H1 (cell line): ENCODE data around the gene GABPB2. TPM values are rescaled to one million over a fixed set of nuclear protein-coding genes. Genes with fewer than 3 reads are reported as not detected.

ENCODE experiments used
- CTCF ChIA-PET: fragments of 300-600 bp; sonication (Branson Sonifier 250); formaldehyde crosslinking; loops from one replicate; lab custom pipeline; 2021; ENCODE audit not compliant: partially characterized antibody; lab: Charles Lee
- POLR2A ChIA-PET: fragments of 300-600 bp; sonication (Branson Sonifier 250); formaldehyde crosslinking; loops from one replicate; lab custom pipeline; 2021; ENCODE audit warnings: inconsistent platforms; ENCODE audit not compliant: partially characterized antibody; lab: Charles Lee
- DNase-seq, 2 experiments: peaks; one replicate each; pipeline versions ENCODE4 v3.0.0 to v3.0.0-alpha.2; 2010 to 2022; ENCODE audit warnings: low spot score in 2 of 2, low read depth in 1 of 2, mixed read lengths in 1 of 2
- FAIRE-seq: peaks from 2 replicates; lab custom pipeline; 2011; peaks lifted over from hg19 to GRCh38; lab: Jason Lieb, UNC
- H2AFZ ChIP-seq: 2 replicates; pipeline ENCODE4 v1.8.1; 2012; ENCODE audit warnings: low read length, inconsistent platforms
- H2AK5ac ChIP-seq: 2 replicates; pipeline ENCODE4 v1.6.1; 2013; ENCODE audit warnings: low read depth, low read length
- H2BK120ac ChIP-seq: replicated peaks from 2 replicates; pipeline ENCODE3; 2013; ENCODE audit warnings: low read depth, low read length, inconsistent platforms
- H2BK12ac ChIP-seq: 2 replicates; pipeline ENCODE4 v1.6.1; 2013; ENCODE audit warnings: low read depth, low read length
- H2BK15ac ChIP-seq: 2 replicates; pipeline ENCODE4 v1.6.1; 2013; ENCODE audit warnings: low read length
- H2BK20ac ChIP-seq: 2 replicates; pipeline ENCODE4 v1.6.1; 2013; ENCODE audit warnings: low read length
- H2BK5ac ChIP-seq: 2 replicates; pipeline ENCODE4 v1.6.1; 2013; ENCODE audit warnings: low read depth, low read length
- H3K14ac ChIP-seq: 2 replicates; pipeline ENCODE4 v1.6.1; 2013; ENCODE audit warnings: inconsistent platforms; ENCODE audit not compliant: insufficient read length
- H3K18ac ChIP-seq: 2 replicates; pipeline ENCODE4 v1.6.1; 2013; ENCODE audit warnings: low read length; ENCODE audit errors: extremely low read depth
- H3K23ac ChIP-seq: 2 replicates; pipeline ENCODE4 v1.6.1; 2013; ENCODE audit warnings: inconsistent platforms; ENCODE audit not compliant: insufficient read length
- H3K23me2 ChIP-seq: 2 replicates; pipeline ENCODE4 v1.6.1; 2013; ENCODE audit warnings: low read depth, low read length
- H3K27ac ChIP-seq: 2 replicates; pipeline ENCODE4 v1.6.1; 2011; ENCODE audit warnings: low read depth, low read length, inconsistent platforms
- H3K27me3 ChIP-seq, 4 experiments: replicated peaks in 1 of 4; 1 replicate in 1 of 4; 2 replicates in 3 of 4; pipeline versions ENCODE4 v1.6.1 to v1.8.1; 2011 to 2013; ENCODE audit warnings: low read length in 3 of 4, mild to moderate bottlenecking in 3 of 4, inconsistent platforms in 2 of 4, mixed read lengths in 2 of 4, moderate library complexity in 1 of 4; ENCODE audit not compliant: control insufficient read depth in 3 of 4, insufficient read depth in 3 of 4; ENCODE audit errors: extremely low read depth in 1 of 4
- H3K36me3 ChIP-seq, 4 experiments: 2 replicates each; pipeline versions ENCODE4 v1.6.1 to v1.8.1; 2011 to 2013; ENCODE audit warnings: mild to moderate bottlenecking in 4 of 4, low read length in 3 of 4, moderate library complexity in 2 of 4, control low read depth in 1 of 4, inconsistent platforms in 1 of 4; ENCODE audit not compliant: insufficient read depth in 4 of 4, control insufficient read depth in 2 of 4
- H3K4ac ChIP-seq: replicated peaks from 2 replicates; pipeline ENCODE3; 2013; ENCODE audit warnings: low read length, low read depth, mixed read lengths, inconsistent platforms; ENCODE audit not compliant: insufficient read length
- H3K4me1 ChIP-seq, 4 experiments: replicated peaks in 1 of 4; 1 replicate in 1 of 4; 2 replicates in 3 of 4; pipeline versions ENCODE4 v1.6.1 to v1.8.1; 2011 to 2013; ENCODE audit warnings: low read length in 3 of 4, inconsistent platforms in 2 of 4, mixed read lengths in 1 of 4; ENCODE audit not compliant: insufficient read depth in 4 of 4, control insufficient read depth in 3 of 4
- H3K4me2 ChIP-seq, 2 experiments: 2 replicates each; pipeline versions ENCODE4 v1.6.1 to v1.8.1; 2011 to 2013; ENCODE audit warnings: low read depth in 2 of 2, low read length in 2 of 2, control low read depth in 1 of 2, inconsistent platforms in 1 of 2, mild to moderate bottlenecking in 1 of 2; ENCODE audit not compliant: insufficient read depth in 1 of 2
- H3K4me3 ChIP-seq, 4 experiments: fragments of 200-600, 300-600 bp in 1 of 4; sonication (generic), shearing (Covaris generic), sonication (Bioruptor Twin) in 1 of 4; 2 replicates each; pipeline versions ENCODE4 v1.5.1 to v1.8.1; 2011 to 2016; ENCODE audit warnings: low read length in 4 of 4, low read depth in 3 of 4, control low read depth in 2 of 4, inconsistent platforms in 2 of 4, mild to moderate bottlenecking in 2 of 4, mixed read lengths in 1 of 4, moderate library complexity in 1 of 4; ENCODE audit not compliant: insufficient read depth in 2 of 4; ENCODE audit errors: extremely low read depth in 1 of 4
- H3K56ac ChIP-seq: replicated peaks from 2 replicates; pipeline ENCODE3; 2013; ENCODE audit warnings: low read depth, mild to moderate bottlenecking, mixed read lengths, low read length, inconsistent platforms; ENCODE audit not compliant: insufficient read length
- H3K79me1 ChIP-seq: 2 replicates; pipeline ENCODE4 v1.6.1; 2013; ENCODE audit warnings: low read depth, low read length, control low read depth
- H3K79me2 ChIP-seq, 2 experiments: 2 replicates each; pipeline versions ENCODE4 v1.6.1 to v1.8.1; 2012 to 2013; ENCODE audit warnings: low read length in 2 of 2, mild to moderate bottlenecking in 2 of 2, inconsistent platforms in 1 of 2; ENCODE audit not compliant: insufficient read depth in 2 of 2, control insufficient read depth in 1 of 2
- H3K9ac ChIP-seq, 4 experiments: replicated peaks in 1 of 4; 1 replicate in 1 of 4; 2 replicates in 3 of 4; pipeline versions ENCODE4 v1.6.1 to v1.8.1; 2011 to 2013; ENCODE audit warnings: low read depth in 3 of 4, low read length in 3 of 4, control low read depth in 2 of 4, mild to moderate bottlenecking in 2 of 4, moderate library complexity in 2 of 4, inconsistent platforms in 1 of 4; ENCODE audit errors: extremely low read depth in 1 of 4
- H3K9me3 ChIP-seq, 2 experiments: 2 replicates each; pipeline versions ENCODE4 v1.6.1 to v1.8.1; 2012 to 2013; ENCODE audit warnings: mild to moderate bottlenecking in 2 of 2, moderate library complexity in 2 of 2, control low read depth in 1 of 2, inconsistent platforms in 1 of 2, low read depth in 1 of 2, low read length in 1 of 2, mixed read lengths in 1 of 2; ENCODE audit not compliant: insufficient read depth in 2 of 2
- H4K20me1 ChIP-seq, 2 experiments: replicated peaks in 1 of 2; 2 replicates each; pipeline versions ENCODE3 to v1.8.1; 2011 to 2013; ENCODE audit warnings: inconsistent platforms in 2 of 2, low read length in 2 of 2, mild to moderate bottlenecking in 1 of 2; ENCODE audit not compliant: insufficient read depth in 2 of 2, control insufficient read depth in 1 of 2
- H4K5ac ChIP-seq: 2 replicates; pipeline ENCODE4 v1.6.1; 2013; ENCODE audit warnings: low read length, low read depth, mixed read lengths, inconsistent platforms; ENCODE audit not compliant: insufficient read length
- H4K8ac ChIP-seq: 2 replicates; pipeline ENCODE4 v1.8.0; 2013; ENCODE audit warnings: mild to moderate bottlenecking, moderate library complexity, low read length, inconsistent platforms; ENCODE audit not compliant: insufficient read depth; ENCODE audit errors: extremely low read depth
- H4K91ac ChIP-seq: replicated peaks from 2 replicates; pipeline ENCODE3; 2013; ENCODE audit warnings: low read length, mixed read lengths, inconsistent platforms; ENCODE audit not compliant: insufficient read length
- NRF1 ChIP-seq: IDR thresholded peaks from 2 replicates; pipeline ENCODE4 v1.6.1; 2011; ENCODE audit warnings: mild to moderate bottlenecking, low read depth, low read length, improper control_type of control experiment
- polyA plus RNA-seq, 7 experiments: library from polyadenylated mRNA; depleted of rRNA in 3 of 7; stranded (reverse) in 5 of 7; unstranded in 2 of 7; fragments of >200 nt in 5 of 7; fragments of 200-250 nt in 2 of 7; gene quantifications; 1 replicate in 5 of 7; 2 replicates in 1 of 7; 4 replicates in 1 of 7; pipeline versions ENCODE4 v1.2.1 to v1.2.3, GENCODE V29; 2011 to 2013; ENCODE audit warnings: missing spikeins in 2 of 7, mixed read lengths in 2 of 7
- total RNA-seq: library from RNA; stranded (reverse); fragmentation: NEBNext Ultra II Directional; extraction: Animal tissue kit (Norgen Biotek cat#: 25700); gene quantifications from 2 replicates; pipeline ENCODE4 v1.2.1, GENCODE V29; 2021

GABPB2 gene
- total and polyA plus RNA-seq, 2 of the 8 experiments (the other 6 are each of a cell fraction or from before 2014, with no cell fraction given): 1.8 to 2.4 TPM

GRCh38 chr1:151065089-151065645 is 5.4 kb upstream of the GABPB2 start:
- DNase-seq (no peak), FAIRE-seq (no peak)
- TF ChIP-seq NRF1: no peak
- no peak overlapping the region for H4K91ac ChIP-seq
- no peak overlapping the region for H3K18ac ChIP-seq
- no peaks in the 10 kb centered on the region; the same call in 1 of the 2 replicates for H3K79me1 ChIP-seq
- no peak overlapping the region for H2BK20ac ChIP-seq
- H3K36me3 ChIP-seq: peaks cover 0 to 8% (median 0%) of the 10 kb centered on the region in 4 experiments; a peak in 6 of 8 replicates
- no peak overlapping the region for H4K8ac ChIP-seq
- peaks cover 0 to 9% (median 2%) of the 10 kb centered on the region in 4 experiments; a peak in 3 of 7 replicates for H3K4me1 ChIP-seq
- no peaks in the 10 kb centered on the region for H3K9me3 ChIP-seq
- H3K23me2 ChIP-seq: peaks cover 6% of the 10 kb centered on the region; the same call in 1 of the 2 replicates
- peaks cover 0 to 3% of the 10 kb centered on the region in 2 experiments for H4K20me1 ChIP-seq
- H3K9ac ChIP-seq: no peak overlapping the region
- H2AK5ac ChIP-seq: no peak overlapping the region
- ChIA-PET POLR2A (interaction anchor here (0.7 to 1.1 kb wide), 3 partner anchors 9 to 188 kb away, joined by 3 read pairs; no protein-coding TSS in a partner anchor), CTCF (interaction anchor here (0.6 to 1.1 kb wide), 7 partner anchors 15 to 573 kb away, joined by 3 to 4 read pairs (median 3); no protein-coding TSS in a partner anchor)
- H3K27me3 ChIP-seq: no peaks in the 10 kb centered on the region
- H3K14ac ChIP-seq: no peak overlapping the region
- no peak overlapping the region for H3K27ac ChIP-seq
- no peak overlapping the region for H3K4me2 ChIP-seq
- H4K5ac ChIP-seq: no peak overlapping the region
- H3K4me3 ChIP-seq: no peak overlapping the region
- no peak overlapping the region for H3K4ac ChIP-seq
- no peak overlapping the region for H2BK120ac ChIP-seq
- no peak overlapping the region for H2AFZ ChIP-seq
- H2BK5ac ChIP-seq: no peak overlapping the region
- H3K56ac ChIP-seq: no peak overlapping the region
- no peak overlapping the region for H2BK12ac ChIP-seq
- H3K23ac ChIP-seq: no peak overlapping the region
- H3K79me2 ChIP-seq: peaks cover 0 to 57% of the 10 kb centered on the region in 2 experiments; a peak in 2 of 4 replicates
- H2BK15ac ChIP-seq: no peak overlapping the region
